Parathyroid adenoma (tissue), 2 donors: ENCODE results near the gene OSGIN1.

Experiments used
- H2AFZ ChIP-seq: fragments of 300-600 bp; sonication (generic); one replicate; pipeline ENCODE4 v1.7.0; 2017; ENCODE audit warnings: antibody characterized with exemption, mild to moderate bottlenecking
- H3K27ac ChIP-seq: fragments of 300-600 bp; sonication (generic); one replicate; pipeline ENCODE4 v1.7.0; 2017
- H3K27me3 ChIP-seq: fragments of 300-600 bp; sonication (generic); one replicate; pipeline ENCODE4 v1.7.0; 2017; ENCODE audit warnings: low read length; ENCODE audit not compliant: control insufficient read depth, insufficient read depth
- H3K36me3 ChIP-seq: fragments of 300-600 bp; sonication (generic); one replicate; pipeline ENCODE4 v1.7.0; 2017; ENCODE audit warnings: low read length; ENCODE audit not compliant: control insufficient read depth, insufficient read depth
- H3K4me1 ChIP-seq: fragments of 300-600 bp; sonication (generic); one replicate; pipeline ENCODE4 v1.7.0; 2017; ENCODE audit warnings: control low read depth
- H3K4me2 ChIP-seq: fragments of 300-600 bp; sonication (generic); one replicate; pipeline ENCODE4 v1.7.0; 2017; ENCODE audit warnings: low read length
- H3K4me3 ChIP-seq: fragments of 300-600 bp; sonication (generic); one replicate; pipeline ENCODE4 v1.7.0; 2017; ENCODE audit warnings: low read depth, low read length
- H3K79me2 ChIP-seq: fragments of 300-600 bp; sonication (generic); one replicate; pipeline ENCODE4 v1.7.0; 2017; ENCODE audit warnings: control low read depth
- H3K9ac ChIP-seq: fragments of 300-600 bp; sonication (generic); one replicate; pipeline ENCODE4 v1.7.0; 2017; ENCODE audit warnings: mild to moderate bottlenecking
- H3K9me3 ChIP-seq: fragments of 300-600 bp; sonication (generic); one replicate; pipeline ENCODE4 v1.7.0; 2017; ENCODE audit warnings: low read length; ENCODE audit not compliant: control insufficient read depth
- CTCF ChIP-seq: fragments of 300-600 bp; sonication (generic); IDR thresholded peaks from one replicate; pipeline ENCODE4 v1.7.0; 2017; ENCODE audit warnings: antibody characterized with exemption, mild to moderate bottlenecking
- donor health status: primary hyperparathyroidism.

Gene OSGIN1

GRCh38 chr16:84007965-84008364, 54.9 kb downstream of the OSGIN1 start:
- H3K4me3 ChIP-seq = no peak overlapping the region
- H3K9me3 ChIP-seq = no peaks in the 10 kb centered on the region
- H3K4me2 ChIP-seq = no peak overlapping the region
- no peaks in the 10 kb centered on the region for H3K27me3 ChIP-seq
- H2AFZ ChIP-seq = peak overlapping the region; percentile 77
- peaks cover 11% of the 10 kb centered on the region for H3K4me1 ChIP-seq
- TF ChIP-seq CTCF = no peak
- H3K27ac ChIP-seq = peak overlapping the region; percentile 29
- no peak overlapping the region for H3K9ac ChIP-seq
- no peaks in the 10 kb centered on the region for H3K36me3 ChIP-seq
- no peaks in the 10 kb centered on the region for H3K79me2 ChIP-seq

GRCh38 chr16:84009282-84009681, 56.2 kb downstream of the OSGIN1 start:
- TF ChIP-seq CTCF = no peak

GRCh38 chr16:84013787-84014569, 60.9 kb downstream of the OSGIN1 start:
- TF ChIP-seq CTCF = no peak
- H3K4me1 ChIP-seq = peaks cover 2% of the 10 kb centered on the region
- no peaks in the 10 kb centered on the region for H3K9me3 ChIP-seq
- no peaks in the 10 kb centered on the region for H3K36me3 ChIP-seq
- H3K79me2 ChIP-seq = no peaks in the 10 kb centered on the region
- H3K4me3 ChIP-seq = no peak overlapping the region
- no peak overlapping the region for H3K27ac ChIP-seq
- no peak overlapping the region for H2AFZ ChIP-seq
- no peak overlapping the region for H3K4me2 ChIP-seq
- H3K27me3 ChIP-seq = no peaks in the 10 kb centered on the region
- H3K9ac ChIP-seq = no peak overlapping the region

More at GRCh38 chr16:84009282-84009681, 56.2 kb downstream of the OSGIN1 start:
- Histone ChIP-seq H3K36me3 (no peaks in the 10 kb centered on the region), H3K27ac (no peak overlapping the region), H3K9me3 (no peaks in the 10 kb centered on the region), H3K4me3 (no peak overlapping the region), H3K79me2 (no peaks in the 10 kb centered on the region), H3K27me3 (no peaks in the 10 kb centered on the region), H2AFZ (no peak overlapping the region), H3K9ac (no peak overlapping the region), H3K4me2 (no peak overlapping the region), H3K4me1 (peaks cover 13% of the 10 kb centered on the region)

GRCh38 chr16:84014570-84015327, 61.7 kb downstream of the OSGIN1 start:
- H2AFZ ChIP-seq = no peak overlapping the region
- no peaks in the 10 kb centered on the region for H3K9me3 ChIP-seq
- H3K27me3 ChIP-seq = no peaks in the 10 kb centered on the region
- H3K79me2 ChIP-seq = no peaks in the 10 kb centered on the region
- no peak overlapping the region for H3K4me3 ChIP-seq
- no peak for TF ChIP-seq CTCF
- H3K36me3 ChIP-seq = no peaks in the 10 kb centered on the region
- H3K9ac ChIP-seq = no peak overlapping the region
- no peak overlapping the region for H3K4me2 ChIP-seq
- H3K27ac ChIP-seq = no peak overlapping the region
- H3K4me1 ChIP-seq = peaks cover 2% of the 10 kb centered on the region
